ENCODE measurements around the gene BTN2A1. TPM values are rescaled to one million over a fixed set of nuclear protein-coding genes. Genes with fewer than 3 reads are reported as not detected.
"Not testable (repeated sequence)": the region's sequence is repeated elsewhere in the genome, so short reads cannot be mapped to it uniquely, and the experiment has no call there.

BTN2A1 gene
- total and polyA plus RNA-seq, 9 of the 15 experiments (the other 6 are each of a cell fraction or from before 2014, with no cell fraction given) = 6.7 to 22.1 (median 16.4) TPM

DNA sequence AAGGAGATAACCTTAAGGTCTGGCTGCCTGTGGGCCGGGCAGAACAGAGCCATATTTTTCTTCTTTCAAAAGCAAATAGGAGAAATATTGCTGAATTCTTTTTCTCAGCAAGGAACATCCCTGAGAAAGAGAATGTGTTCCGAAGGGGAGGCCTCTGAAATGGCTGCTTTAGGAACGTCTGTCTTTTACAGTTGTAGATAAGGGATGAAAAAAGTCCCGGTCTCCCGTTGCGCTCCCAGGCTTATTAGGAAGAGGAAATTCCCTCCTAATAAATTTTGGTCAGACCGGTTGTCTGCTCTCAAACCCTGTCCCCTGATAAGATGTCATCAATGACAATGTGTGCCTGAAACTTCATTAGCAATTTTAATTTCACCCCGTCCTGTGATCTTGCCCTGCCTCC lies 24.1 kb upstream of the BTN2A1 start:
- in situ Hi-C loops (cut with MboI); ATAC-seq: not testable (repeated sequence)

DNA sequence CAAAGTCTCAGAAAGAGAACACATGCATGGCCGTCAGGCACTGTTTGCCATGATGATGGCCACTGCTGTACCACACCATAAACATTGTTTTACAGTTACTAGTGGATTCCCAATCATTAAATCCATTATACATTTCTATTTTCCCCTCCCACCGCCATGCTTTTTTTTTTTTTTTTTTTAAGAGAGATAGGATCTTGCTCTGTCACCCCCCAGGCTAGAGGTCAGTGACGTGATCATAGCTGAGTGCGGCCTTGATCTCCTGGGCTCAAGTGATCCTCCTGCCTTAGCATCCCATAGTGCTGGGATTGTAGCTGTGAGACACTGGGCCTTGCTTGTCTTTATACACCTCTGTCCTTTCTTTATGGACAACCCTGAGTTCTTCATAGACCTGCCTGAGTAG lies 21.7 kb upstream of the BTN2A1 start:
- no peaks in the 10 kb centered on the region for H3K27me3 ChIP-seq (ENCODE audit: control insufficient read depth in 2 of 2, insufficient read depth in 2 of 2, low read length in 2 of 2)
- intact Hi-C loops (cut with micrococcal nuclease) (no loop called here), in situ Hi-C loops (cut with MboI) (no loop called here)
- no peaks in the 10 kb centered on the region for H3K79me2 ChIP-seq (ENCODE audit: control insufficient read depth, insufficient read depth, low read length)
- H3K4me2 ChIP-seq (ENCODE audit: insufficient read depth, low read length) = no peak overlapping the region
- H3K4me3 ChIP-seq = no peak overlapping the region
- H3K9me3 ChIP-seq (replicated peaks; ENCODE audit: control insufficient read depth, insufficient read depth, low read depth, low read length) = no peaks in the 10 kb centered on the region
- peak; percentile 11 for FAIRE-seq
- CTCF ChIA-PET (ENCODE audit: low intra/inter-chr PET ratio) = no interaction called here
- no peak overlapping the region for H2AFZ ChIP-seq (ENCODE audit: low read depth, low read length)
- H3K36me3 ChIP-seq (ENCODE audit: control insufficient read depth, insufficient read depth, low read length) = peaks cover 6% of the 10 kb centered on the region; the same call in 1 of the 3 replicates
- DNase-seq (ENCODE audit: extremely low read depth in 1 of 4, low spot score in 3 of 4) = no peak
- no peak overlapping the region for H3K9ac ChIP-seq (ENCODE audit: insufficient read depth in 1 of 2, low read depth in 2 of 2, low read length in 2 of 2)
- peaks cover 5 to 32% of the 10 kb centered on the region in 2 experiments; a peak in 3 of 5 replicates for H3K4me1 ChIP-seq (replicated peaks in 1 of 2; ENCODE audit: control insufficient read depth in 2 of 2, insufficient read depth in 2 of 2, low read length in 2 of 2)
- peak; percentile 23; the same call in 2 of the 3 replicates for ATAC-seq
- H3K9me1 ChIP-seq (ENCODE audit: control insufficient read depth, insufficient read depth, low read length) = no peaks in the 10 kb centered on the region
- no TSS peak for BruUV-seq (replicated peaks)
- POLR2A ChIA-PET = interaction anchor here (0.6 to 1.4 kb wide), 4 partner anchors 9 to 248 kb away, joined by 3 to 5 read pairs (median 4); no protein-coding TSS in a partner anchor
- no peak overlapping the region for H3K27ac ChIP-seq (ENCODE audit: extremely low read depth, low read depth, low read length)
- WGBS (ENCODE audit: insufficient coverage, low coverage, missing lambda C conversion rate) = 28% methylated on average over 4 of the region's 4 CpGs
- no peaks in the 10 kb centered on the region for H4K20me1 ChIP-seq (replicated peaks; ENCODE audit: control insufficient read depth, insufficient read depth, low read length)
- TF ChIP-seq SMARCA4 (IDR thresholded peaks at IDR 0.05) (peak; percentile 53; the same call in 1 of the 2 replicates), NR2C2 (CRISPR knock-in tag; IDR thresholded peaks at IDR 0.05) (no peak), NR2C2 (tag; IDR thresholded peaks at IDR 0.05) (peak; percentile 54; the same call in 1 of the 2 replicates), HCFC1 (IDR thresholded peaks at IDR 0.05; ENCODE audit: low read depth, low read length) (no peak), CREM (IDR thresholded peaks at IDR 0.05; ENCODE audit: low read depth) (peak; percentile 66), ZNF384 (IDR thresholded peaks at IDR 0.05; ENCODE audit: low read depth, low read length) (peak; percentile 93), NFE2 (IDR thresholded peaks at IDR 0.05; ENCODE audit: low read depth) (peak; percentile 61; the same call in 1 of the 2 replicates)
- TF ChIP-seq, protein P1, sequence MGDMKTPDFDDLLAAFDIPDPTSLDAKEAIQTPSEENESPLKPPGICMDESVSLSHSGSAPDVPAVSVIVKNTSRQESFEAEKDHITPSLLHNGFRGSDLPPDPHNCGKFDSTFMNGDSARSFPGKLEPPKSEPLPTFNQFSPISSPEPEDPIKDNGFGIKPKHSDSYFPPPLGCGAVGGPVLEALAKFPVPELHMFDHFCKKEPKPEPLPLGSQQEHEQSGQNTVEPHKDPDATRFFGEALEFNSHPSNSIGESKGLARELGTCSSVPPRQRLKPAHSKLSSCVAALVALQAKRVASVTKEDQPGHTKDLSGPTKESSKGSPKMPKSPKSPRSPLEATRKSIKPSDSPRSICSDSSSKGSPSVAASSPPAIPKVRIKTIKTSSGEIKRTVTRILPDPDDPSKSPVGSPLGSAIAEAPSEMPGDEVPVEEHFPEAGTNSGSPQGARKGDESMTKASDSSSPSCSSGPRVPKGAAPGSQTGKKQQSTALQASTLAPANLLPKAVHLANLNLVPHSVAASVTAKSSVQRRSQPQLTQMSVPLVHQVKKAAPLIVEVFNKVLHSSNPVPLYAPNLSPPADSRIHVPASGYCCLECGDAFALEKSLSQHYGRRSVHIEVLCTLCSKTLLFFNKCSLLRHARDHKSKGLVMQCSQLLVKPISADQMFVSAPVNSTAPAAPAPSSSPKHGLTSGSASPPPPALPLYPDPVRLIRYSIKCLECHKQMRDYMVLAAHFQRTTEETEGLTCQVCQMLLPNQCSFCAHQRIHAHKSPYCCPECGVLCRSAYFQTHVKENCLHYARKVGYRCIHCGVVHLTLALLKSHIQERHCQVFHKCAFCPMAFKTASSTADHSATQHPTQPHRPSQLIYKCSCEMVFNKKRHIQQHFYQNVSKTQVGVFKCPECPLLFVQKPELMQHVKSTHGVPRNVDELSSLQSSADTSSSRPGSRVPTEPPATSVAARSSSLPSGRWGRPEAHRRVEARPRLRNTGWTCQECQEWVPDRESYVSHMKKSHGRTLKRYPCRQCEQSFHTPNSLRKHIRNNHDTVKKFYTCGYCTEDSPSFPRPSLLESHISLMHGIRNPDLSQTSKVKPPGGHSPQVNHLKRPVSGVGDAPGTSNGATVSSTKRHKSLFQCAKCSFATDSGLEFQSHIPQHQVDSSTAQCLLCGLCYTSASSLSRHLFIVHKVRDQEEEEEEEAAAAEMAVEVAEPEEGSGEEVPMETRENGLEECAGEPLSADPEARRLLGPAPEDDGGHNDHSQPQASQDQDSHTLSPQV (IDR thresholded peaks at IDR 0.05) = no peak
- TF ChIP-seq, protein P2, sequence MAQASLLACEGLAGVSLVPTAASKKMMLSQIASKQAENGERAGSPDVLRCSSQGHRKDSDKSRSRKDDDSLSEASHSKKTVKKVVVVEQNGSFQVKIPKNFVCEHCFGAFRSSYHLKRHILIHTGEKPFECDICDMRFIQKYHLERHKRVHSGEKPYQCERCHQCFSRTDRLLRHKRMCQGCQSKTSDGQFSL (CRISPR knock-in tag; IDR thresholded peaks at IDR 0.05) = no peak
- TF ChIP-seq, protein P2 (tag; IDR thresholded peaks at IDR 0.05) = peak in 1 of 2 experiments; percentile 27; a peak in 1 of 4 replicates

More for the DNA sequence above, 24.1 kb upstream of the BTN2A1 start:
- intact Hi-C loops (cut with micrococcal nuclease); H3K79me2 ChIP-seq (ENCODE audit: control insufficient read depth, insufficient read depth, low read length); BruUV-seq (replicated peaks); H2AFZ ChIP-seq (ENCODE audit: low read depth, low read length); H3K9ac ChIP-seq (ENCODE audit: insufficient read depth in 1 of 2, low read depth in 2 of 2, low read length in 2 of 2); H4K20me1 ChIP-seq (replicated peaks; ENCODE audit: control insufficient read depth, insufficient read depth, low read length); H3K4me2 ChIP-seq (ENCODE audit: insufficient read depth, low read length); H3K9me3 ChIP-seq (replicated peaks; ENCODE audit: control insufficient read depth, insufficient read depth, low read depth, low read length); H3K4me3 ChIP-seq; H3K9me1 ChIP-seq (ENCODE audit: control insufficient read depth, insufficient read depth, low read length); H3K27ac ChIP-seq (ENCODE audit: extremely low read depth, low read depth, low read length); DNase-seq (ENCODE audit: extremely low read depth in 1 of 4, low spot score in 3 of 4); CTCF ChIA-PET (ENCODE audit: low intra/inter-chr PET ratio); POLR2A ChIA-PET; H3K27me3 ChIP-seq (ENCODE audit: control insufficient read depth in 2 of 2, insufficient read depth in 2 of 2, low read length in 2 of 2); H3K36me3 ChIP-seq (ENCODE audit: control insufficient read depth, insufficient read depth, low read length); FAIRE-seq: not testable (repeated sequence)
- peaks cover 2 to 19% of the 10 kb centered on the region in 2 experiments; a peak in 3 of 5 replicates for H3K4me1 ChIP-seq (replicated peaks in 1 of 2; ENCODE audit: control insufficient read depth in 2 of 2, insufficient read depth in 2 of 2, low read length in 2 of 2)
- WGBS (ENCODE audit: insufficient coverage, low coverage, missing lambda C conversion rate) = 66% methylated on average over 8 of the region's 8 CpGs
- peak; percentile 83; the same call in 1 of the 2 replicates for TF ChIP-seq TRIM28 (IDR thresholded peaks at IDR 0.05)
- peak in 1 of 2 experiments; percentile 84; a peak in 1 of 3 replicates for TF ChIP-seq CBX3 (IDR thresholded peaks at IDR 0.05; ENCODE audit: borderline replicate concordance in 1 of 2, low read length in 2 of 2)
- peak; percentile 82; the same call in 1 of the 2 replicates for TF ChIP-seq CBX5 (IDR thresholded peaks at IDR 0.05; ENCODE audit: borderline replicate concordance, low read depth)
